GM10847 (cell line): ENCODE data around the gene SLC35B2.
A peak's percentile ranks its signal among the peaks of the same experiment; 100 is the strongest.

Experiments used
- POLR2A ChIP-seq: IDR thresholded peaks from 2 replicates; pipeline ENCODE4 v1.6.1; 2011; ENCODE audit not compliant: insufficient read length; ENCODE audit errors: extremely low read depth

Gene SLC35B2

GRCh38 chr6:44255105-44255808 lies 2.1 kb downstream of the SLC35B2 start:
- TF ChIP-seq POLR2A, result no peak

- no peak for TF ChIP-seq POLR2A
These were observed 2.9 kb downstream of the SLC35B2 start for GRCh38 chr6:44254191-44255104.

DNA sequence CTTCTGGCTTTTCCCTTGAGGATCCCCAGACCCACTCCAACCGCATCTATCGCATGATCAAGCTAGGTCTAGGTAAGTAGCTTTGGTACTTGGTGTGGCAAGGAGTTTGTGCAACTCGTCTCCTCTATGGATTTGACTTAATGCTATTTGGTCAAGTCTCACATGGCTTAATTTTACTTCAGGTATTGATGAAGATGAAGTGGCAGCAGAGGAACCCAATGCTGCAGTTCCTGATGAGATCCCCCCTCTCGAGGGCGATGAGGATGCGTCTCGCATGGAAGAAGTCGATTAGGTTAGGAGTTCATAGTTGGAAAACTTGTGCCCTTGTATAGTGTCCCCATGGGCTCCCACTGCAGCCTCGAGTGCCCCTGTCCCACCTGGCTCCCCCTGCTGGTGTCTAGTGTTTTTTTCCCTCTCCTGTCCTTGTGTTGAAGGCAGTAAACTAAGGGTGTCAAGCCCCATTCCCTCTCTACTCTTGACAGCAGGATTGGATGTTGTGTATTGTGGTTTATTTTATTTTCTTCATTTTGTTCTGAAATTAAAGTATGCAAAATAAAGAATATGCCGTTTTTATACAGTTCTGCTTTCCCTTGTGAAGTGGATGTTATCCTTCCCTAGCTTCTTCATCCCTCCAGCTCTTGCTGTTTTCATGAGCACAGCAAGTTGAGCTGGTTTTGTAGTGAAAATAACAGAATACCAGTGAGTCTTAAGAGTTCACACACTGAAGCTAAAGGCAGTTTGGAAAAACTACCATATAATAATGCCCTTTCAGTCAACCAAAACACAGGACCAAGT lies 3.8 kb downstream of the SLC35B2 start:
- no peak for TF ChIP-seq POLR2A

DNA sequence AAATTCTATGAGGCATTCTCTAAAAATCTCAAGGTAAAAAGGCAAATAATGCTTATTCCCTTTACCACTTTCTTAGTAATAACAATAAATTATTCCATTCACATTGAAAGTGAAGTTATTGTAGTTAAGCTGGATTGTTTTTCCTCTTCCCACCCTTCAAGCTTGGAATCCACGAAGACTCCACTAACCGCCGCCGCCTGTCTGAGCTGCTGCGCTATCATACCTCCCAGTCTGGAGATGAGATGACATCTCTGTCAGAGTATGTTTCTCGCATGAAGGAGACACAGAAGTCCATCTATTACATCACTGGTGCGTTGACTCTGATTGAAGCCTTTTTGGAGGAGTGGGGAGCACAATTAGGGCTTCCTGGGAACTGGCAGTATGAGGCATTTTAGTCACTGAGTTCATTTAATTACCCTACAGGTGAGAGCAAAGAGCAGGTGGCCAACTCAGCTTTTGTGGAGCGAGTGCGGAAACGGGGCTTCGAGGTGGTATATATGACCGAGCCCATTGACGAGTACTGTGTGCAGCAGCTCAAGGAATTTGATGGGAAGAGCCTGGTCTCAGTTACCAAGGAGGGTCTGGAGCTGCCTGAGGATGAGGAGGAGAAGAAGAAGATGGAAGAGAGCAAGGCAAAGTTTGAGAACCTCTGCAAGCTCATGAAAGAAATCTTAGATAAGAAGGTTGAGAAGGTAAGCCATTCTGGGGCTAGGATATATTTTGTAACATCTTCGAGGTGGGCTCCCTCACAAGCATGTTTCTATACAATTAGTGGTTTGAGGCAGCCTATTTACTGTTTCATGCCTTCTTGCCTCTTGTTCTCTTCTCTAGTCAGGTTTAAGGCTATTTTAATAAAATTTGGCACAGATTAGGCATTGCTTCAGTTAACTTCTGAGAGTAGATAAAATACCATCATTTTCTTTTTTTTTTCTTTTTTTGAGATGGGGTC lies 5.5 kb downstream of the SLC35B2 start:
- no peak for TF ChIP-seq POLR2A

- no peak for TF ChIP-seq POLR2A
These were observed 6.6 kb downstream of the SLC35B2 start for GRCh38 chr6:44250718-44251123.

GRCh38 chr6:44250067-44250717 lies 7.1 kb downstream of the SLC35B2 start:
- no peak for TF ChIP-seq POLR2A

DNA sequence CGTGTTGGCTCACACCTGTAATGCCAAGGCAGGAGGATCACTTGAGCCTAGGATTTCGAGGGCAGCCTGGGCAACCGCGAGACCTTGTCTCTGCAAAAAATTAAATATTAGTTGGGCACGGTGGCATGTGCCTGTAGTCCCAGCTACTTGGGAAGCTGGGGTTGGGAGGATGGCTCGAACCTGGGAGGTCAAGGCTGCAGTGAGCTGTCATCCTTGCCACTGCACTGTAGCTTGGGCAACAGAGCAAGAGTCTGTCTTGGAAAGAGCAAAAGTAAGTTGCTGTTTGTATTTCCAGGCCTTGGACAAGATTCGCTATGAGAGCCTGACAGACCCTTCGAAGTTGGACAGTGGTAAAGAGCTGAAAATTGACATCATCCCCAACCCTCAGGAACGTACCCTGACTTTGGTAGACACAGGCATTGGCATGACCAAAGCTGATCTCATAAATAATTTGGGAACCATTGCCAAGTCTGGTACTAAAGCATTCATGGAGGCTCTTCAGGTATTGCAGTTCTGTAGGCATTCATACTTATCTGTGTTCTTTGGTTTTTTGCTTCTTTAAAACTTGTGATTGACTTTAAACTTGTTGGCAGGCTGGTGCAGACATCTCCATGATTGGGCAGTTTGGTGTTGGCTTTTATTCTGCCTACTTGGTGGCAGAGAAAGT lies 8.1 kb downstream of the SLC35B2 start:
- no peak for TF ChIP-seq POLR2A

DNA sequence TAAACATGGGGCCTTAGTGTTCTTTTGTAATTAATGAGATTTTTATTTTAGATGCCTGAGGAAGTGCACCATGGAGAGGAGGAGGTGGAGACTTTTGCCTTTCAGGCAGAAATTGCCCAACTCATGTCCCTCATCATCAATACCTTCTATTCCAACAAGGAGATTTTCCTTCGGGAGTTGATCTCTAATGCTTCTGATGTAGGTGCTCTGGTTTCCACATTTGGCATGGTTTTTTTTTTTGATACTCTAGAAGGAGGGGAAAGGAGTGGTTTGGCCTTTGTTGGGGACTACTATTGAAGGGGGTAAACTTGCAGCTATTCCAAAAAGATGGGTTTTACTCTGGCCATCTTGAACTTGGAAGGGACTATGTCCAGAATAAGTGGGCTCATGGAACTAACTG lies 8.7 kb downstream of the SLC35B2 start:
- no peak for TF ChIP-seq POLR2A

DNA sequence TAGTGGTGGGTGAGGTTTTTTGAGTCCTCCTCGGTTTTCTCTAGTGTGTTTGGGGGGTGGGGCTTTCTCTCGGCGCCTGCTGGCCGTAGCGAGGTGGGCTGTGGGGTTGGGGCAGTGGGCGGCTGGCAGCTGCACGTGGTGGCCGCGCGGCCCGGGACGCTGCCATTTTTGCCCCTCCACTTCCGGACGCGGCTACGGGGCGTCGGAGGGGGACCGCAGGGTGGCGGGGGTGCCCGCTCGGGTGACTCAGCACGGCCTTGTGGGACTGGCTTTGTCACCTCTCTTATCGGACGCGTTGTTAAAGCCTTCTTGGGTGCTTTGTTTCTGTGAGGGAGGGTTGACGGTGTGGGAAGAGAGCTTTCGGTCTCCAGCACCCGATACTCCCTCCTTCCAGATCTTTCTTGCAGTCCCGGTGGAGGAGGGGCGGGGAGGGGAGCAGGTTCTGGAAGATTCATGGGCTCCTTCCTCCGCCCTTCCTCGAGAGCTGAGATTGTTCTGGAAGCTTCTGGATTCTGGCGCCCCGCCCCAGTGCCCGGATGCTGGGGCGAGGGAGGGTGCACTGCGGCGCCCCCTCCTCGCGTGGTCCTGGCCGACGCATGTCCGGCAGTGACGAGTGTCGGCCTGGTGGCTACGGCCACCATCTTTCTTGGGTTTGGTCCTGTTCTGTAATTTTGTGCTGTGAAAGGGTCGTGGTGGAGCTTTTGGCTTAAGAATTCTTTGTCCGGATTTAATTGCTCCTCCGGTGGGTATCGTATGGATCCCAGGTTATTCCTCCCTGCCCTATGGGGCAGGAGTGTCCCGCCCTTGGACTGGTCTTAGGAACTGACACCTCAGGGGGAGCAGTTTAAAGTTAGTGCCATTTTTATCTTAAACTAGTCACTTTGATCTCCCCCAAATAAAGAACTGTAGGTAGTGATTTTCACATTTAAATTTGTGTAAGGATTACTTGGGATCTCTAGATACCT lies 9.7 kb downstream of the SLC35B2 start:
- peak; percentile 11 for TF ChIP-seq POLR2A

GRCh38 chr6:44246663-44247337 lies 10.5 kb downstream of the SLC35B2 start, which contains the start of gene HSP90AB1:
Gene HSP90AB1 (plus strand): TSS chr6:44247101. CDS start chr6:44248630, 1,529 bp downstream.
- TF ChIP-seq POLR2A, result peak; percentile 99

- TF ChIP-seq POLR2A, result no peak
These were observed 11.2 kb downstream of the SLC35B2 start for GRCh38 chr6:44245912-44246662.
